Osteocyte (in vitro differentiated cells): ENCODE results near the gene ADAMTS2. TPM values are rescaled to one million over a fixed set of nuclear protein-coding genes. Genes with fewer than 3 reads are reported as not detected.

Experiments used
- DNase-seq: peaks from one replicate; pipeline ENCODE4 v3.0.0; 2021; ENCODE audit warnings: mixed read lengths; ENCODE audit not compliant: unreplicated experiment; ENCODE audit errors: extremely low spot score
- H3K27ac Mint-ChIP-seq: one replicate; pipeline ENCODE4 v1.8.0; 2021; ENCODE audit warnings: mild to moderate bottlenecking, mixed read lengths; ENCODE audit not compliant: unreplicated experiment
- H3K27me3 Mint-ChIP-seq: one replicate; pipeline ENCODE4 v1.8.0; 2021; ENCODE audit warnings: mixed read lengths; ENCODE audit not compliant: unreplicated experiment
- H3K36me3 Mint-ChIP-seq: one replicate; pipeline ENCODE4 v1.8.0; 2021; ENCODE audit warnings: mixed read lengths; ENCODE audit not compliant: unreplicated experiment
- H3K4me1 Mint-ChIP-seq: one replicate; pipeline ENCODE4 v1.8.0; 2021; ENCODE audit warnings: mixed read lengths; ENCODE audit not compliant: unreplicated experiment
- H3K4me3 Mint-ChIP-seq: one replicate; pipeline ENCODE4 v1.8.0; 2021; ENCODE audit warnings: mild to moderate bottlenecking, moderate library complexity, mixed read lengths; ENCODE audit not compliant: unreplicated experiment
- H3K9me3 Mint-ChIP-seq: one replicate; pipeline ENCODE4 v1.8.0; 2021; ENCODE audit warnings: mixed read lengths; ENCODE audit not compliant: unreplicated experiment
- CTCF ChIP-seq: fragments of 200-600 bp; sonication (generic); IDR thresholded peaks from 2 replicates; pipeline ENCODE4 v1.5.0; 2021; ENCODE audit warnings: antibody characterized with exemption, mild to moderate bottlenecking, moderate library complexity
- total RNA-seq: library from RNA; stranded (reverse); gene quantifications from 2 replicates; pipeline ENCODE4 v1.2.1, GENCODE V29; 2021

The ADAMTS2 gene
- total RNA-seq, 1 donor from 2014 or later = 12.2 TPM

- no peak overlapping the region for H3K27ac Mint-ChIP-seq
- no peaks in the 10 kb centered on the region for H3K36me3 Mint-ChIP-seq
- H3K9me3 Mint-ChIP-seq = no peaks in the 10 kb centered on the region
- peaks cover 29% of the 10 kb centered on the region for H3K27me3 Mint-ChIP-seq
- DNase-seq = no peak
- no peak overlapping the region for H3K4me3 Mint-ChIP-seq
- H3K4me1 Mint-ChIP-seq = peaks cover 4% of the 10 kb centered on the region
- TF ChIP-seq CTCF = no peak
These were observed 2.8 kb upstream of the ADAMTS2 start for GRCh38 chr5:179348011-179348530.

- DNase-seq = no peak
- H3K4me3 Mint-ChIP-seq = no peak overlapping the region
- no peak for TF ChIP-seq CTCF
- peaks cover 34% of the 10 kb centered on the region for H3K27me3 Mint-ChIP-seq
- H3K36me3 Mint-ChIP-seq = no peaks in the 10 kb centered on the region
- no peak overlapping the region for H3K27ac Mint-ChIP-seq
- peaks cover 8% of the 10 kb centered on the region for H3K4me1 Mint-ChIP-seq
- no peaks in the 10 kb centered on the region for H3K9me3 Mint-ChIP-seq
These were observed 2.3 kb upstream of the ADAMTS2 start for GRCh38 chr5:179347581-179347980.

GRCh38 chr5:179346875-179347274, 1.6 kb upstream of the ADAMTS2 start:
- Mint-ChIP-seq H3K4me3 (no peak overlapping the region), H3K9me3 (no peaks in the 10 kb centered on the region), H3K4me1 (peaks cover 8% of the 10 kb centered on the region), H3K27me3 (peaks cover 41% of the 10 kb centered on the region), H3K27ac (no peak overlapping the region), H3K36me3 (no peaks in the 10 kb centered on the region)
- no peak for TF ChIP-seq CTCF
- DNase-seq = no peak

- DNase-seq = no peak
- no peaks in the 10 kb centered on the region for H3K9me3 Mint-ChIP-seq
- no peak for TF ChIP-seq CTCF
- H3K36me3 Mint-ChIP-seq = no peaks in the 10 kb centered on the region
- peaks cover 8% of the 10 kb centered on the region for H3K4me1 Mint-ChIP-seq
- peak overlapping the region; percentile 56 for H3K4me3 Mint-ChIP-seq
- H3K27ac Mint-ChIP-seq = no peak overlapping the region
- H3K27me3 Mint-ChIP-seq = peaks cover 44% of the 10 kb centered on the region
These were observed 1.1 kb upstream of the ADAMTS2 start for GRCh38 chr5:179346401-179346800.

- TF ChIP-seq CTCF = no peak
- Mint-ChIP-seq H3K4me3 (no peak overlapping the region), H3K4me1 (peaks cover 8% of the 10 kb centered on the region), H3K27me3 (peaks cover 44% of the 10 kb centered on the region), H3K27ac (no peak overlapping the region), H3K9me3 (no peaks in the 10 kb centered on the region), H3K36me3 (no peaks in the 10 kb centered on the region)
- no peak for DNase-seq
These were observed 153 bp downstream of the ADAMTS2 start for GRCh38 chr5:179345183-179345432.
